CD4-positive, alpha-beta T cell (primary cell): ENCODE measurements around the gene PLD2. TPM values are rescaled to one million over a fixed set of nuclear protein-coding genes. Genes with fewer than 3 reads are reported as not detected.
A peak's percentile ranks its signal among the peaks of the same experiment; 100 is the strongest.
"Not testable (repeated sequence)": the region's sequence is repeated elsewhere in the genome, so short reads cannot be mapped to it uniquely, and the experiment has no call there.

Experiments
- ATAC-seq: fragments of 200-7000 bp; cut with Tn5 transposase; one replicate; pipeline ENCODE4 v1.10.0; 2022; ENCODE audit warnings: mild to moderate bottlenecking; ENCODE audit not compliant: poor library complexity
- CTCF ChIA-PET: fragments of 350-600 bp; sonication (Branson Sonifier 250); formaldehyde crosslinking; loops from one replicate; lab custom pipeline; 2021; ENCODE audit warnings: antibody characterized with exemption, inconsistent platforms; lab: Charles Lee
- POLR2A ChIA-PET: fragments of 350-600 bp; sonication (Branson Sonifier 250); formaldehyde crosslinking; loops from one replicate; lab custom pipeline; 2021; ENCODE audit warnings: antibody characterized with exemption, inconsistent platforms; lab: Charles Lee
- DNase-seq, 14 experiments: peaks; one replicate each; pipeline ENCODE4 v3.0.0-alpha.2; 2013 to 2020; ENCODE audit warnings: mixed read lengths in 2 of 14
- H3K27ac ChIP-seq, 2 donors: one replicate each; pipeline versions ENCODE4 v1.5.1 to v1.7.0; 2013; ENCODE audit warnings: low read length in 2 of 2, low read depth in 1 of 2, mild to moderate bottlenecking in 1 of 2
- H3K27me3 ChIP-seq, 2 experiments: 1 replicate in 1 of 2; 2 replicates in 1 of 2; pipeline versions ENCODE4 v1.6.1 to v1.7.0; 2013; ENCODE audit warnings: low read length in 2 of 2, control low read depth in 1 of 2, mild to moderate bottlenecking in 1 of 2, moderate library complexity in 1 of 2; ENCODE audit not compliant: insufficient read depth in 2 of 2, control insufficient read depth in 1 of 2
- H3K36me3 ChIP-seq: one replicate; pipeline ENCODE4 v1.6.1; 2013; ENCODE audit warnings: low read length, control low read depth; ENCODE audit not compliant: insufficient read depth
- H3K4me1 ChIP-seq: one replicate; pipeline ENCODE4 v1.6.1; 2013; ENCODE audit warnings: low read length, control low read depth; ENCODE audit not compliant: insufficient read depth
- H3K4me3 ChIP-seq: one replicate; pipeline ENCODE4 v1.5.1; 2013; ENCODE audit warnings: mild to moderate bottlenecking, low read length, moderate library complexity
- H3K9me3 ChIP-seq, 2 experiments: 1 replicate in 1 of 2; 2 replicates in 1 of 2; pipeline versions ENCODE4 v1.6.1 to v1.7.0; 2013; ENCODE audit warnings: low read length in 2 of 2, mild to moderate bottlenecking in 2 of 2, control low read depth in 1 of 2, moderate library complexity in 1 of 2; ENCODE audit not compliant: control insufficient read depth in 1 of 2, insufficient read depth in 1 of 2
- H3K27ac Mint-ChIP-seq: one replicate; pipeline ENCODE4 v1.8.0; 2020; ENCODE audit warnings: mixed read lengths
- H3K27me3 Mint-ChIP-seq: one replicate; pipeline ENCODE4 v1.8.0; 2021; ENCODE audit warnings: mixed read lengths
- H3K36me3 Mint-ChIP-seq: one replicate; pipeline ENCODE4 v1.8.0; 2021; ENCODE audit warnings: low read depth, mixed read lengths
- H3K4me1 Mint-ChIP-seq: one replicate; pipeline ENCODE4 v1.8.0; 2021; ENCODE audit warnings: low read depth, mixed read lengths
- H3K4me3 Mint-ChIP-seq: one replicate; pipeline ENCODE4 v1.8.0; 2020; ENCODE audit warnings: mild to moderate bottlenecking, mixed read lengths
- H3K9me3 Mint-ChIP-seq: one replicate; pipeline ENCODE4 v1.8.0; 2020; ENCODE audit warnings: mixed read lengths
- intact Hi-C, 2 experiments: fragments of 100-400 bp; cut with DNase I in 1 of 2; cut with micrococcal nuclease in 1 of 2; formaldehyde crosslinking; loops; one replicate each; pipeline versions ENCODE4 v1.15.1 to v1.9.0; 2023 to 2025; cut with DNase I, micrococcal nuclease
- total RNA-seq, 174 experiments: library from RNA in 2 of 174; stranded (reverse) in 2 of 174; gene quantifications; one replicate each; pipeline ENCODE4 v1.2.3 and lab custom pipeline; 2021 to 2026
- TF ChIP-seq, protein P1 (sequence below): fragments of 200-600 bp; IDR thresholded peaks from one replicate; pipeline ENCODE4 v1.8.0; 2022; ENCODE audit warnings: antibody characterized with exemption, mild to moderate bottlenecking

The PLD2 gene
- total RNA-seq, 2 experiments from 2014 or later: 10.2 to 10.7 TPM

DNA sequence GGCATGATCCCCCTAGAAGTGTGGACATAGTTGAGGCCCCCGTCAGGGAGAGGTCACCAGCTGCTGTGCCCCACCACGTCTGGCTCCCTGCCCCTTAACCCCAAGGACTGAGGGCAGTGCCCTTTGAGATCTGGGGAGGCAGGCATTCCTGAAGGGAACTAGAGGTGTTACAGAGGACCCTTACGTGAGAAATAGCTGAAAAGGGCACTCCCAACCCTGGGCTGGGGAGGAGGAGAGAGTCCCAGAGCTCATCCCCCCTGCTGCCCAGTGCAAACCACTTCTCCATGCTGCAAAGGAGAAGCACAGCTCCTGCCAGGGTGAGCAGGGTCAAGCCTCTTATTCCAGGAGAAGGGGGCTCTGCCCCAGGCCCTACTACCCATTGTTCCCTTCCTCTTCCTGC is 15.9 kb downstream of the PLD2 start:
- no peak overlapping the region for H3K27ac Mint-ChIP-seq
- no peaks in the 10 kb centered on the region for H3K9me3 Mint-ChIP-seq
- intact Hi-C loops: no loop called here
- H3K27me3 Mint-ChIP-seq: no peaks in the 10 kb centered on the region
- Histone ChIP-seq H3K36me3 (peaks cover 4% of the 10 kb centered on the region), H3K4me1 (no peaks in the 10 kb centered on the region), H3K27me3 (no peaks in the 10 kb centered on the region), H3K9me3 (no peaks in the 10 kb centered on the region), H3K27ac (no peak overlapping the region), H3K4me3 (no peak overlapping the region)
- CTCF ChIA-PET: no interaction called here
- ATAC-seq: no peak
- no peak for DNase-seq
- no peaks in the 10 kb centered on the region for H3K36me3 Mint-ChIP-seq
- no peak overlapping the region for H3K4me3 Mint-ChIP-seq
- H3K4me1 Mint-ChIP-seq: no peaks in the 10 kb centered on the region
- TF ChIP-seq, protein P1, sequence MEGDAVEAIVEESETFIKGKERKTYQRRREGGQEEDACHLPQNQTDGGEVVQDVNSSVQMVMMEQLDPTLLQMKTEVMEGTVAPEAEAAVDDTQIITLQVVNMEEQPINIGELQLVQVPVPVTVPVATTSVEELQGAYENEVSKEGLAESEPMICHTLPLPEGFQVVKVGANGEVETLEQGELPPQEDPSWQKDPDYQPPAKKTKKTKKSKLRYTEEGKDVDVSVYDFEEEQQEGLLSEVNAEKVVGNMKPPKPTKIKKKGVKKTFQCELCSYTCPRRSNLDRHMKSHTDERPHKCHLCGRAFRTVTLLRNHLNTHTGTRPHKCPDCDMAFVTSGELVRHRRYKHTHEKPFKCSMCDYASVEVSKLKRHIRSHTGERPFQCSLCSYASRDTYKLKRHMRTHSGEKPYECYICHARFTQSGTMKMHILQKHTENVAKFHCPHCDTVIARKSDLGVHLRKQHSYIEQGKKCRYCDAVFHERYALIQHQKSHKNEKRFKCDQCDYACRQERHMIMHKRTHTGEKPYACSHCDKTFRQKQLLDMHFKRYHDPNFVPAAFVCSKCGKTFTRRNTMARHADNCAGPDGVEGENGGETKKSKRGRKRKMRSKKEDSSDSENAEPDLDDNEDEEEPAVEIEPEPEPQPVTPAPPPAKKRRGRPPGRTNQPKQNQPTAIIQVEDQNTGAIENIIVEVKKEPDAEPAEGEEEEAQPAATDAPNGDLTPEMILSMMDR: no peak
- POLR2A ChIA-PET: no interaction called here

DNA sequence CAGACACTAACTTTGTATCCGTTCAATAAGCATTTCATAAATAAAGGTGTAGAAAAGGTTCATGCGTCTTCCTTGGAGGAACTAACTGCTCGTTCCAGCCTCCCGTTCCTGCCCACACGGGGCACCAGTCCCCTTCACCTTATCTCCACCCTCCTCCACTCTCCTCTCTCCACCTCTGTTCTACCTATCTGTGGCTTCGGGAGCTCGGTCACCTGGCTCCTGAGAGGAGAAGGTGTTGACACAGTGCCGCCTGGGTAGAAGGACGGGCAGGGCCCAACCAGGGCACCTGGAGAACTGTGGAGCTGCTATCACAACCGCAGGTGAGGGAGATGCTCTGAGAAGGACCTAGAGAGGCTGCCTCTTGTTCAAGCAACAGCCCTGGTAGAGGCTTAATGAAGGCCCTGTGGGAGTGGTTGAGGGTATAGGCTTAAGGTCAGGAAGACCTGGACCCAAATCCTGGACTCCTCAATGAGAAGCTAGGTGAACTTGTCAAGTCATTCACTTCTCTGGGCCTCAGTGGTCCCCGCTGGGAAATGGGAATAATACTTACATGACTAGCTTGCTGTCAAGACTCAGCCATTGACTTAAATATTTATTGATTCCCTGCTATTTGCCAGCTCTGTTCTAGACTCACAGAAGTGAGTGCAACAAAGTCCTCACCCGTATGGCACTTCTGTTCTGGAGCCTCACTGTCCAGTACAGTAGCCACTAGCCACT is 16.6 kb downstream of the PLD2 start:
- H3K27ac Mint-ChIP-seq: no peak overlapping the region
- peaks cover 4% of the 10 kb centered on the region for H3K36me3 ChIP-seq
- POLR2A ChIA-PET: interaction anchor here (0.7 kb wide), 1 partner anchor 1002 kb away, joined by 3 read pairs; no protein-coding TSS in a partner anchor
- DNase-seq (no peak), ATAC-seq (no peak)
- no peak overlapping the region for H3K4me3 Mint-ChIP-seq
- CTCF ChIA-PET: no interaction called here
- TF ChIP-seq, protein P1: no peak
- H3K4me1 Mint-ChIP-seq: no peaks in the 10 kb centered on the region
- H3K4me3 ChIP-seq: no peak overlapping the region
- H3K27me3 Mint-ChIP-seq: no peaks in the 10 kb centered on the region
- H3K9me3 ChIP-seq: no peaks in the 10 kb centered on the region
- no peaks in the 10 kb centered on the region for H3K4me1 ChIP-seq
- H3K9me3 Mint-ChIP-seq: no peaks in the 10 kb centered on the region
- H3K27me3 ChIP-seq: no peaks in the 10 kb centered on the region
- intact Hi-C loops: no loop called here
- no peaks in the 10 kb centered on the region for H3K36me3 Mint-ChIP-seq
- H3K27ac ChIP-seq: no peak overlapping the region

DNA sequence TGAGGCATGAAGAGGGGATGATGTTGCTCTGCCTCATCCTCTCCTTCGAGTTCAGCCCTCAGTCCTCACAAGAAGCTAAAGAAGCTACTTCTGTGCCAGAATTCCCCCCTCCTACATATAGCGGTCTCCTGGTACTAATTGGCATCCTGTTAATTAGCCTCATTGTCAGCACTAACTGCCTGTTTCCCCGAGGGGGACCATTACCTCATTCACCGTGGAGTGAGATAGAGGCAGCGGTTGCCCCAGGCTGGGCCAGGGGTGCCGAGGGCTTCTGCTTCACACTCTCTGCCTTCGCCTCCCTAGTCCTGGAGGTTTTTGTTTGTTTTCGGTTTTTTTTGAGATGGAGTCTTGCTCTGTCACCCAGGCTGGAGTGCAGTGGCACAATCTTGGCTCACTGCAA is 20.4 kb downstream of the PLD2 start:
- CTCF ChIA-PET: no interaction called here
- no peak overlapping the region for H3K27ac Mint-ChIP-seq
- H3K27me3 Mint-ChIP-seq: no peaks in the 10 kb centered on the region
- intact Hi-C loops: loop anchor here in 1 of 2 experiments (2.0 kb wide), 1 partner anchor 19 kb away; no protein-coding TSS in a partner anchor
- Histone ChIP-seq H3K9me3 (no peaks in the 10 kb centered on the region), H3K27ac (no peak overlapping the region), H3K4me1 (peaks cover 1% of the 10 kb centered on the region), H3K4me3 (no peak overlapping the region), H3K36me3 (peaks cover 4% of the 10 kb centered on the region), H3K27me3 (no peaks in the 10 kb centered on the region)
- ATAC-seq (no peak), DNase-seq (no peak)
- H3K9me3 Mint-ChIP-seq: no peaks in the 10 kb centered on the region
- H3K4me1 Mint-ChIP-seq: peaks cover 2% of the 10 kb centered on the region
- H3K36me3 Mint-ChIP-seq: no peaks in the 10 kb centered on the region
- POLR2A ChIA-PET: no interaction called here
- no peak overlapping the region for H3K4me3 Mint-ChIP-seq
- TF ChIP-seq, protein P1: no peak

DNA sequence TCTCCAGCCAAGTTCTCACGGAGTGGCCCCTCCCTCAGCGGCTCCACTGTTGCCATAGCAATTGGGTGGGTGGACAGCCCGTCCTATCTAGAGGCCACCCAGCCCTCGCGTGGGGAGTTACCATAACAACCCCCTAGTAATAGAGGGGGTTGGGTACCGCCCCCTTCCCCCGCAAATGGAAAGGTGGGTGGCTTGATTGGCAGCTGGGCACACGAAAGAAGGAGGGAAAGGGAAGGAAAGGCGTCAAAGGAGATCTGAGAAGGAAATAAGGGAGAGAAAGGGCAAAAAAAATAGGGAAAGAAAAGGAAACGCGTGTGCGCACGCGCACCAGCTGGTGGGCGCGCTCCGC is 25.9 kb downstream of the PLD2 start:
- H3K36me3 Mint-ChIP-seq, H3K9me3 Mint-ChIP-seq, H3K9me3 ChIP-seq, H3K27me3 Mint-ChIP-seq, DNase-seq, H3K27me3 ChIP-seq, H3K36me3 ChIP-seq: not testable (repeated sequence)
- peak overlapping the region; percentile 80 for H3K27ac Mint-ChIP-seq
- intact Hi-C loops: loop anchor here in 1 of 2 experiments (5.0 kb wide), 1 partner anchor 36 kb away; the partner anchor contains the start of gene PSMB6
- Histone ChIP-seq H3K4me1 (peaks cover 32% of the 10 kb centered on the region), H3K4me3 (peak overlapping the region; percentile 85), H3K27ac (peak overlapping the region; percentile 58 to 74)
- peak overlapping the region; percentile 94 for H3K4me3 Mint-ChIP-seq
- peak; percentile 3 for ATAC-seq
- POLR2A ChIA-PET: interaction anchor here (0.6 to 3.8 kb wide), 5 partner anchors 26 to 123 kb away, joined by 3 to 14 read pairs (median 4); partner anchors contain the start of genes ARRB2, PLD2, PSMB6 and RNF167
- CTCF ChIA-PET: interaction anchor here (1.2 to 4.1 kb wide), 2 partner anchors 43 to 101 kb away, joined by 3 to 13 read pairs; no protein-coding TSS in a partner anchor
- H3K4me1 Mint-ChIP-seq: peaks cover 42% of the 10 kb centered on the region
